Endothelial cell of umbilical vein (primary cell): ENCODE data around the gene MOB2.

Source experiments
- EZH2 ChIP-seq: IDR thresholded peaks from 2 replicates; pipeline ENCODE4 v1.6.1; 2012; ENCODE audit warnings: borderline replicate concordance, low read depth, mild to moderate bottlenecking, moderate library complexity, low read length, inconsistent platforms; ENCODE audit not compliant: severe bottlenecking
- FOS ChIP-seq: IDR thresholded peaks from 2 replicates; pipeline ENCODE4 v1.6.1; 2011; ENCODE audit warnings: mild to moderate bottlenecking, low read length, moderate library complexity, borderline replicate concordance; ENCODE audit not compliant: insufficient read depth
- GATA2 ChIP-seq: IDR thresholded peaks from 2 replicates; pipeline ENCODE4 v1.7.0; 2011; ENCODE audit warnings: low read depth, mild to moderate bottlenecking, moderate library complexity, mixed read lengths, low read length; ENCODE audit not compliant: insufficient read length, insufficient read depth
- JUN ChIP-seq: IDR thresholded peaks from 2 replicates; pipeline ENCODE4 v1.6.1; 2011; ENCODE audit warnings: borderline replicate concordance, low read depth; ENCODE audit not compliant: insufficient read length, insufficient read depth
- MYC ChIP-seq: IDR thresholded peaks from one replicate; pipeline ENCODE4 v1.6.1; 2011; ENCODE audit warnings: mild to moderate bottlenecking, low read depth, low read length
- POLR2A ChIP-seq: IDR thresholded peaks from 2 replicates; pipeline ENCODE4 v1.6.1; 2012; ENCODE audit warnings: low read depth, mild to moderate bottlenecking, control low read depth, low read length
- POLR2AphosphoS5 ChIP-seq: IDR thresholded peaks from 2 replicates; pipeline ENCODE4 v1.6.1; 2012; ENCODE audit warnings: low read depth, mild to moderate bottlenecking, control low read depth, low read length, moderate library complexity; ENCODE audit not compliant: insufficient read depth
- TF ChIP-seq, protein P1 (sequence below), 2 donors: IDR thresholded peaks; 1 replicate in 1 of 2; 2 replicates in 1 of 2; pipeline ENCODE4 v1.5.1; 2011; ENCODE audit warnings: low read length in 2 of 2, mild to moderate bottlenecking in 2 of 2, moderate library complexity in 2 of 2, control low read depth in 1 of 2, inconsistent platforms in 1 of 2, low read depth in 1 of 2; ENCODE audit not compliant: insufficient read depth in 1 of 2; ENCODE audit errors: extremely low read depth in 1 of 2
- TF ChIP-seq, protein P2 (sequence below): IDR thresholded peaks from 2 replicates; pipeline ENCODE4 v1.6.1; 2011; ENCODE audit not compliant: insufficient read depth, insufficient read length

GRCh38 chr11:1438967-1439330 lies 47.6 kb downstream of the MOB2 start:
- TF ChIP-seq, protein P1, sequence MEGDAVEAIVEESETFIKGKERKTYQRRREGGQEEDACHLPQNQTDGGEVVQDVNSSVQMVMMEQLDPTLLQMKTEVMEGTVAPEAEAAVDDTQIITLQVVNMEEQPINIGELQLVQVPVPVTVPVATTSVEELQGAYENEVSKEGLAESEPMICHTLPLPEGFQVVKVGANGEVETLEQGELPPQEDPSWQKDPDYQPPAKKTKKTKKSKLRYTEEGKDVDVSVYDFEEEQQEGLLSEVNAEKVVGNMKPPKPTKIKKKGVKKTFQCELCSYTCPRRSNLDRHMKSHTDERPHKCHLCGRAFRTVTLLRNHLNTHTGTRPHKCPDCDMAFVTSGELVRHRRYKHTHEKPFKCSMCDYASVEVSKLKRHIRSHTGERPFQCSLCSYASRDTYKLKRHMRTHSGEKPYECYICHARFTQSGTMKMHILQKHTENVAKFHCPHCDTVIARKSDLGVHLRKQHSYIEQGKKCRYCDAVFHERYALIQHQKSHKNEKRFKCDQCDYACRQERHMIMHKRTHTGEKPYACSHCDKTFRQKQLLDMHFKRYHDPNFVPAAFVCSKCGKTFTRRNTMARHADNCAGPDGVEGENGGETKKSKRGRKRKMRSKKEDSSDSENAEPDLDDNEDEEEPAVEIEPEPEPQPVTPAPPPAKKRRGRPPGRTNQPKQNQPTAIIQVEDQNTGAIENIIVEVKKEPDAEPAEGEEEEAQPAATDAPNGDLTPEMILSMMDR (IDR thresholded peaks at IDR 0.05; ENCODE audit: extremely low read depth in 1 of 2, insufficient read depth in 1 of 2, low read depth in 1 of 2, low read length in 2 of 2), result no peak
- TF ChIP-seq POLR2AphosphoS5, result no peak
- TF ChIP-seq POLR2A, result no peak
- TF ChIP-seq FOS, result no peak
- no peak for TF ChIP-seq EZH2
- no peak for TF ChIP-seq MYC
- TF ChIP-seq, protein P2, sequence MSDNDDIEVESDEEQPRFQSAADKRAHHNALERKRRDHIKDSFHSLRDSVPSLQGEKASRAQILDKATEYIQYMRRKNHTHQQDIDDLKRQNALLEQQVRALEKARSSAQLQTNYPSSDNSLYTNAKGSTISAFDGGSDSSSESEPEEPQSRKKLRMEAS, result no peak
- no peak for TF ChIP-seq GATA2
- no peak for TF ChIP-seq JUN
